Measurements from ENCODE around the gene DPYD.

DNA sequence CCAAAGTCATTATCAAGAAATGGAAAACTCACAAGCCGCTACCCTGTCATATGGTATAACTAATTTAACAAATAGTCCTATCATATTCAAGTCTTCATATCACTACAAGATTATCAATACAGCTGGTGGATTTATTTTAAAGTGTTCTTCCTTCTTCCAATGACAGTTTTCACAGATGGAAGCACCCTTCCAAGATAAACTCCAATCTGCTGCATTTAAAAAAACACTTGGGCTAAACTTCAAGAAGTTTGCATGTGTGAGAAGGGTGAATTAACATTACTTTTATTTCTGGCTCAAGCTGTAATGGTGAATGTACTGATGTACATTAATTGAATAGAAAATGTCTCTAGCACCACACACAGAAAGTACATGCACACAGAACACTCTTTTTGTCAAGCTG is 192.4 kb downstream of the DPYD start:
- TF ChIP-seq, protein P1, sequence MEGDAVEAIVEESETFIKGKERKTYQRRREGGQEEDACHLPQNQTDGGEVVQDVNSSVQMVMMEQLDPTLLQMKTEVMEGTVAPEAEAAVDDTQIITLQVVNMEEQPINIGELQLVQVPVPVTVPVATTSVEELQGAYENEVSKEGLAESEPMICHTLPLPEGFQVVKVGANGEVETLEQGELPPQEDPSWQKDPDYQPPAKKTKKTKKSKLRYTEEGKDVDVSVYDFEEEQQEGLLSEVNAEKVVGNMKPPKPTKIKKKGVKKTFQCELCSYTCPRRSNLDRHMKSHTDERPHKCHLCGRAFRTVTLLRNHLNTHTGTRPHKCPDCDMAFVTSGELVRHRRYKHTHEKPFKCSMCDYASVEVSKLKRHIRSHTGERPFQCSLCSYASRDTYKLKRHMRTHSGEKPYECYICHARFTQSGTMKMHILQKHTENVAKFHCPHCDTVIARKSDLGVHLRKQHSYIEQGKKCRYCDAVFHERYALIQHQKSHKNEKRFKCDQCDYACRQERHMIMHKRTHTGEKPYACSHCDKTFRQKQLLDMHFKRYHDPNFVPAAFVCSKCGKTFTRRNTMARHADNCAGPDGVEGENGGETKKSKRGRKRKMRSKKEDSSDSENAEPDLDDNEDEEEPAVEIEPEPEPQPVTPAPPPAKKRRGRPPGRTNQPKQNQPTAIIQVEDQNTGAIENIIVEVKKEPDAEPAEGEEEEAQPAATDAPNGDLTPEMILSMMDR (IDR thresholded peaks at IDR 0.05) = no peak
- no peak for TF ChIP-seq POLR2A (IDR thresholded peaks at IDR 0.05)

All from tibial nerve (tissue), 3 donors.